ENCODE results near the gene ITPRID1. TPM values are rescaled to one million over a fixed set of nuclear protein-coding genes. Genes with fewer than 3 reads are reported as not detected.

ITPRID1 gene
- total and polyA plus RNA-seq, 10 of the 15 experiments (the other 5 are each of a cell fraction or from before 2014, with no cell fraction given): 0.06 TPM; not detected in 9

- H3K4me1 ChIP-seq (ENCODE audit: control insufficient read depth, insufficient read depth, low read length): no peaks in the 10 kb centered on the region
- ChIA-PET POLR2A (no interaction called here), CTCF (no interaction called here), RAD21 (ENCODE audit: unreplicated experiment) (no interaction called here), SMC1A (ENCODE audit: uncharacterized antibody, unreplicated experiment) (no interaction called here)
- H3K4me2 ChIP-seq (ENCODE audit: control insufficient read depth, insufficient read depth): no peak overlapping the region
- no peaks in the 10 kb centered on the region for H3K27me3 ChIP-seq (replicated peaks in 1 of 2; ENCODE audit: control insufficient read depth in 2 of 2, insufficient read depth in 2 of 2, low read length in 1 of 2)
- no TSS peak for BruUV-seq (replicated peaks)
- no peaks in the 10 kb centered on the region for H4K20me1 ChIP-seq (ENCODE audit: control insufficient read depth, insufficient read depth)
- TF ChIP-seq SUZ12 (IDR thresholded peaks at IDR 0.05; ENCODE audit: unreplicated experiment) (no peak), FOXM1 (IDR thresholded peaks at IDR 0.05; ENCODE audit: low read depth, low read length) (no peak), EZH2 (IDR thresholded peaks at IDR 0.05; ENCODE audit: borderline replicate concordance, control insufficient read depth, low read depth, low read length) (no peak), E2F8 (IDR thresholded peaks at IDR 0.05; ENCODE audit: low read depth, partially characterized antibody) (no peak), RB1 (IDR thresholded peaks at IDR 0.05; ENCODE audit: borderline replicate concordance) (no peak), LARP7 (IDR thresholded peaks at IDR 0.05) (no peak), JUNB (IDR thresholded peaks at IDR 0.05) (no peak), ZBTB33 (IDR thresholded peaks at IDR 0.05) (no peak), IKZF2 (IDR thresholded peaks at IDR 0.05) (no peak), YBX1 (IDR thresholded peaks at IDR 0.05) (no peak)
- no peaks in the 10 kb centered on the region for H3K9me3 ChIP-seq (replicated peaks; ENCODE audit: control insufficient read depth, insufficient read depth, low read length)
- no peak overlapping the region for H3K9ac ChIP-seq (ENCODE audit: control insufficient read depth, insufficient read depth, low read length)
- no peak for DNase-seq (ENCODE audit: low read depth, low spot score)
- in situ Hi-C loops (cut with MboI) (no loop called here), intact Hi-C loops (cut with micrococcal nuclease; ENCODE audit: unreplicated experiment) (no loop called here)
- ATAC-seq: no peak
- no peak for FAIRE-seq
- no peak overlapping the region for H3K4me3 ChIP-seq
- H3K36me3 ChIP-seq (ENCODE audit: control insufficient read depth in 2 of 2, insufficient read depth in 2 of 2, low read length in 1 of 2): no peaks in the 10 kb centered on the region
- H3K27ac ChIP-seq (ENCODE audit: control insufficient read depth, insufficient read depth): no peak overlapping the region
- H2AFZ ChIP-seq (ENCODE audit: control insufficient read depth, low read depth, low read length): no peak overlapping the region
- no peaks in the 10 kb centered on the region for H3K79me2 ChIP-seq (ENCODE audit: control insufficient read depth, insufficient read depth, low read length)
Observed at GRCh38 chr7:31583942-31584341, 70.1 kb downstream of the ITPRID1 start.
